GM20000 (cell line): ENCODE measurements around the gene MXD3.
"Not testable (repeated sequence)": the region's sequence is repeated elsewhere in the genome, so short reads cannot be mapped to it uniquely, and the experiment has no call there.

Source experiments
- DNase-seq: peaks from one replicate; pipeline ENCODE4 v3.0.0; 2012; ENCODE audit warnings: low spot score
- CTCF ChIP-seq: IDR thresholded peaks from 2 replicates; pipeline ENCODE4 v1.5.1; 2012; ENCODE audit warnings: mild to moderate bottlenecking, control low read depth; ENCODE audit errors: extremely low read depth, missing control alignments

Gene MXD3

GRCh38 chr5:177350776-177351391 is 39.2 kb upstream of the MXD3 start:
- no peak for TF ChIP-seq CTCF
- no peak for DNase-seq

- TF ChIP-seq CTCF, result no peak
Measured at GRCh38 chr5:177349762-177350161, 38.1 kb upstream of the MXD3 start.

GRCh38 chr5:177349362-177349647 is 37.6 kb upstream of the MXD3 start:
- TF ChIP-seq CTCF, result no peak
- DNase-seq, result no peak

More at GRCh38 chr5:177349762-177350161, 38.1 kb upstream of the MXD3 start:
- DNase-seq, result no peak

GRCh38 chr5:177347699-177348098 is 36.0 kb upstream of the MXD3 start:
- DNase-seq, result no peak
- TF ChIP-seq CTCF, result no peak

- no peak for TF ChIP-seq CTCF
- no peak for DNase-seq
Measured at GRCh38 chr5:177346820-177347219, 35.1 kb upstream of the MXD3 start.

GRCh38 chr5:177344891-177345290 is 33.2 kb upstream of the MXD3 start:
- TF ChIP-seq CTCF, result no peak

GRCh38 chr5:177343777-177344176 is 32.1 kb upstream of the MXD3 start:
- TF ChIP-seq CTCF, result no peak
- DNase-seq, result no peak

More at GRCh38 chr5:177344891-177345290, 33.2 kb upstream of the MXD3 start:
- DNase-seq, result no peak

- not testable (repeated sequence) for DNase-seq
Measured at GRCh38 chr5:177343000-177343399, 31.3 kb upstream of the MXD3 start.
